CD14-positive monocyte (primary cell): ENCODE measurements around the gene DUS1L. TPM values are rescaled to one million over a fixed set of nuclear protein-coding genes. Genes with fewer than 3 reads are reported as not detected.

Experiments
- DNase-seq, 3 donors: peaks; one replicate each; pipeline ENCODE4 v3.0.0-alpha.2; 2011 to 2022
- H2AFZ ChIP-seq: 2 replicates; pipeline ENCODE4 v1.6.0; 2012; ENCODE audit warnings: mild to moderate bottlenecking, low read depth, low read length, inconsistent platforms; ENCODE audit not compliant: insufficient read depth, poor library complexity, severe bottlenecking
- H3K27ac ChIP-seq, 2 donors: 1 replicate in 1 of 2; 2 replicates in 1 of 2; pipeline ENCODE4 v1.5.1; 2012 to 2013; ENCODE audit warnings: low read length in 2 of 2, control low read depth in 1 of 2, inconsistent platforms in 1 of 2, low read depth in 1 of 2, mild to moderate bottlenecking in 1 of 2
- H3K27me3 ChIP-seq, 2 donors: one replicate each; pipeline versions ENCODE4 v1.6.0 to v1.6.1; 2011 to 2013; ENCODE audit warnings: low read length in 2 of 2; ENCODE audit not compliant: control insufficient read depth in 2 of 2, insufficient read depth in 2 of 2
- H3K36me3 ChIP-seq, 2 donors: replicated peaks in 1 of 2; 1 replicate in 1 of 2; 2 replicates in 1 of 2; pipeline versions ENCODE4 v1.5.1 to v1.6.1; 2012 to 2013; ENCODE audit warnings: low read length in 2 of 2, control low read depth in 1 of 2, inconsistent platforms in 1 of 2, mild to moderate bottlenecking in 1 of 2; ENCODE audit not compliant: insufficient read depth in 2 of 2, control insufficient read depth in 1 of 2
- H3K4me1 ChIP-seq, 2 donors: 1 replicate in 1 of 2; 2 replicates in 1 of 2; pipeline versions ENCODE4 v1.5.1 to v1.6.1; 2012 to 2013; ENCODE audit warnings: low read length in 2 of 2, control low read depth in 1 of 2, inconsistent platforms in 1 of 2, mild to moderate bottlenecking in 1 of 2, moderate library complexity in 1 of 2; ENCODE audit not compliant: insufficient read depth in 2 of 2, control insufficient read depth in 1 of 2
- H3K4me2 ChIP-seq: replicated peaks from 2 replicates; pipeline ENCODE3; 2012; ENCODE audit warnings: low read length, moderate library complexity, mild to moderate bottlenecking; ENCODE audit not compliant: poor library complexity, severe bottlenecking; ENCODE audit errors: extremely low read depth
- H3K4me3 ChIP-seq, 3 experiments: fragments of 200-600 bp in 1 of 3; sonication (generic) in 1 of 3; replicated peaks in 1 of 3; 1 replicate in 2 of 3; 2 replicates in 1 of 3; pipeline ENCODE4 v1.5.1; 2011 to 2013; ENCODE audit warnings: low read length in 3 of 3, mild to moderate bottlenecking in 3 of 3, control low read depth in 2 of 3, low read depth in 2 of 3, inconsistent platforms in 1 of 3, moderate library complexity in 1 of 3
- H3K79me2 ChIP-seq: 2 replicates; pipeline ENCODE4 v1.6.0; 2012; ENCODE audit warnings: mild to moderate bottlenecking, control low read depth, inconsistent platforms, low read length, moderate library complexity; ENCODE audit not compliant: insufficient read depth
- H3K9ac ChIP-seq: 2 replicates; pipeline ENCODE4 v1.6.0; 2017; ENCODE audit warnings: low read length, mild to moderate bottlenecking; ENCODE audit not compliant: insufficient read depth, poor library complexity, severe bottlenecking
- H3K9me3 ChIP-seq, 2 donors: replicated peaks in 1 of 2; 1 replicate in 1 of 2; 2 replicates in 1 of 2; pipeline versions ENCODE4 v1.5.1 to v1.6.1; 2012 to 2013; ENCODE audit warnings: low read length in 2 of 2, control low read depth in 1 of 2; ENCODE audit not compliant: control insufficient read depth in 1 of 2, insufficient read depth in 1 of 2
- H4K20me1 ChIP-seq: 2 replicates; pipeline ENCODE4 v1.6.0; 2012; ENCODE audit warnings: mild to moderate bottlenecking, low read length, control low read depth, moderate library complexity; ENCODE audit not compliant: insufficient read depth
- H3K27ac Mint-ChIP-seq, 7 donors: one replicate each; pipeline ENCODE4 v1.8.0; 2020; ENCODE audit warnings: mild to moderate bottlenecking in 7 of 7, mixed read lengths in 7 of 7, moderate library complexity in 6 of 7, inconsistent platforms in 2 of 7
- H3K27me3 Mint-ChIP-seq, 3 donors: one replicate each; pipeline ENCODE4 v1.8.0; 2021 to 2022; ENCODE audit warnings: low read depth in 3 of 3, mild to moderate bottlenecking in 3 of 3, mixed read lengths in 3 of 3, moderate library complexity in 3 of 3, inconsistent platforms in 1 of 3
- H3K36me3 Mint-ChIP-seq, 2 donors: one replicate each; pipeline ENCODE4 v1.8.0; 2020; ENCODE audit warnings: mixed read lengths in 2 of 2, inconsistent platforms in 1 of 2, mild to moderate bottlenecking in 1 of 2
- H3K4me1 Mint-ChIP-seq: one replicate; pipeline ENCODE4 v1.8.0; 2020; ENCODE audit warnings: mild to moderate bottlenecking, mixed read lengths
- H3K4me3 Mint-ChIP-seq, 2 donors: one replicate each; pipeline ENCODE4 v1.8.0; 2020; ENCODE audit warnings: mild to moderate bottlenecking in 2 of 2, mixed read lengths in 2 of 2, moderate library complexity in 1 of 2
- H3K9me3 Mint-ChIP-seq, 7 donors: one replicate each; pipeline ENCODE4 v1.8.0; 2020 to 2022; ENCODE audit warnings: mixed read lengths in 7 of 7, mild to moderate bottlenecking in 6 of 7, moderate library complexity in 6 of 7, inconsistent platforms in 2 of 7
- WGBS: methylation state at CpG from one replicate; pipeline ENCODE4 v1.1.5; 2013; ENCODE audit warnings: missing lambda C conversion rate; ENCODE audit not compliant: insufficient coverage; 5-methylcytosine and 5-hydroxymethylcytosine counted together
- intact Hi-C, 2 donors: fragments of 100-400 bp; cut with micrococcal nuclease; formaldehyde crosslinking; loops; one replicate each; pipeline versions ENCODE4 v1.15.0 to v1.15.1; 2023
- polyA plus RNA-seq, 3 donors: library from polyadenylated mRNA; depleted of rRNA in 1 of 3; unstranded in 2 of 3; stranded (reverse) in 1 of 3; fragments of 300-500 nt in 2 of 3; fragments of >200 nt in 1 of 3; fragmentation: Illumina TruSeq in 2 of 3; gene quantifications; 1 replicate in 2 of 3; 2 replicates in 1 of 3; pipeline ENCODE4 v1.2.3, GENCODE V29; 2012 to 2021
- TF ChIP-seq, protein P1 (sequence below): fragments of 200-600 bp; IDR thresholded peaks from one replicate; pipeline ENCODE4 v1.8.0; 2022; ENCODE audit warnings: antibody characterized with exemption, mild to moderate bottlenecking

The DUS1L gene
- polyA plus RNA-seq, 3 donors: 23.9 to 175 (median 47.6) TPM

DNA sequence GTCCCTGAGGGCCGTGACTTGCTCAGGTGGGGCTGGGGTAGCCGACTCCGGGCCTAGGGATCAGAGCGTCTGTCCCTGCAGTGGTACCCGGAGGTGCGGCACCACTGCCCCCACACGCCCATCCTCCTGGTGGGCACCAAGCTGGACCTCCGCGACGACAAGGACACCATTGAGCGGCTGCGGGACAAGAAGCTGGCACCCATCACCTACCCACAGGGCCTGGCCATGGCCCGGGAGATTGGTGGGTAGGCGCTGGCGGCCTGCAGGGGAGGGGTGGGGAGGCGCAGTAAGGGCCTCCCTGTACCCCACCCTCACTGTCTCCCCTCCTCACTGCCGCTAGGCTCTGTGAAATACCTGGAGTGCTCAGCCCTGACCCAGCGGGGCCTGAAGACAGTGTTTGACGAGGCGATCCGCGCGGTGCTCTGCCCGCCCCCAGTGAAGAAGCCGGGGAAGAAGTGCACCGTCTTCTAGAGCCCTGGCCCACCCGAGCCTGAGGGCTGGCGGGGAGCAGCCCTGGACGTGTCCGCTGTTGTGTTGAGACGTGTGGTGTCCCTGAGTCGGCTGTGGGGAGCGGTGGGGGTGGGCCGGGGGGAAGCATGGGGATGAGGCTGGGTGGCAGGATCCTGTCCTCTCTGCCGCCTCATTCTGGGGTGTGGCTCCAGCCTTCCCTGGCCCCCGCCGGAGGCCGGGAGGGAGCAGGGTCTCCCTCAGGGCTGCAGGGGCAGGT lies 32.1 kb downstream of the DUS1L start:
- peaks cover 38 to 53% of the 10 kb centered on the region in 2 donors for H3K4me1 ChIP-seq
- H3K27ac ChIP-seq: no peak overlapping the region
- H3K79me2 ChIP-seq: peaks cover 3% of the 10 kb centered on the region
- Mint-ChIP-seq H3K27me3 (peaks cover 11 to 25% (median 16%) of the 10 kb centered on the region in 3 donors), H3K27ac (no peak overlapping the region), H3K9me3 (peaks cover 0 to 5% (median 0%) of the 10 kb centered on the region in 7 donors), H3K4me1 (peaks cover 25% of the 10 kb centered on the region), H3K36me3 (peaks cover 13 to 28% of the 10 kb centered on the region in 2 donors), H3K4me3 (no peak overlapping the region)
- H3K4me2 ChIP-seq: no peak overlapping the region
- no peak overlapping the region for H2AFZ ChIP-seq
- no peaks in the 10 kb centered on the region for H3K9me3 ChIP-seq
- TF ChIP-seq, protein P1, sequence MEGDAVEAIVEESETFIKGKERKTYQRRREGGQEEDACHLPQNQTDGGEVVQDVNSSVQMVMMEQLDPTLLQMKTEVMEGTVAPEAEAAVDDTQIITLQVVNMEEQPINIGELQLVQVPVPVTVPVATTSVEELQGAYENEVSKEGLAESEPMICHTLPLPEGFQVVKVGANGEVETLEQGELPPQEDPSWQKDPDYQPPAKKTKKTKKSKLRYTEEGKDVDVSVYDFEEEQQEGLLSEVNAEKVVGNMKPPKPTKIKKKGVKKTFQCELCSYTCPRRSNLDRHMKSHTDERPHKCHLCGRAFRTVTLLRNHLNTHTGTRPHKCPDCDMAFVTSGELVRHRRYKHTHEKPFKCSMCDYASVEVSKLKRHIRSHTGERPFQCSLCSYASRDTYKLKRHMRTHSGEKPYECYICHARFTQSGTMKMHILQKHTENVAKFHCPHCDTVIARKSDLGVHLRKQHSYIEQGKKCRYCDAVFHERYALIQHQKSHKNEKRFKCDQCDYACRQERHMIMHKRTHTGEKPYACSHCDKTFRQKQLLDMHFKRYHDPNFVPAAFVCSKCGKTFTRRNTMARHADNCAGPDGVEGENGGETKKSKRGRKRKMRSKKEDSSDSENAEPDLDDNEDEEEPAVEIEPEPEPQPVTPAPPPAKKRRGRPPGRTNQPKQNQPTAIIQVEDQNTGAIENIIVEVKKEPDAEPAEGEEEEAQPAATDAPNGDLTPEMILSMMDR: no peak
- no peak overlapping the region for H3K4me3 ChIP-seq
- intact Hi-C loops: loop anchor here (10.0 kb wide), 3 partner anchors 61 to 421 kb away; partner anchors contain the start of genes CYBC1 (in 1 of the 2), FASN (in 1 of the 2) and NARF (in 1 of the 2)
- 98% methylated on average over 20 of the region's 38 CpGs for WGBS
- H4K20me1 ChIP-seq: peaks cover 16% of the 10 kb centered on the region
- H3K36me3 ChIP-seq: peaks cover 0 to 7% of the 10 kb centered on the region in 2 donors
- H3K27me3 ChIP-seq: peaks cover 6 to 10% of the 10 kb centered on the region in 2 donors
- DNase-seq: no peak
- no peak overlapping the region for H3K9ac ChIP-seq

DNA sequence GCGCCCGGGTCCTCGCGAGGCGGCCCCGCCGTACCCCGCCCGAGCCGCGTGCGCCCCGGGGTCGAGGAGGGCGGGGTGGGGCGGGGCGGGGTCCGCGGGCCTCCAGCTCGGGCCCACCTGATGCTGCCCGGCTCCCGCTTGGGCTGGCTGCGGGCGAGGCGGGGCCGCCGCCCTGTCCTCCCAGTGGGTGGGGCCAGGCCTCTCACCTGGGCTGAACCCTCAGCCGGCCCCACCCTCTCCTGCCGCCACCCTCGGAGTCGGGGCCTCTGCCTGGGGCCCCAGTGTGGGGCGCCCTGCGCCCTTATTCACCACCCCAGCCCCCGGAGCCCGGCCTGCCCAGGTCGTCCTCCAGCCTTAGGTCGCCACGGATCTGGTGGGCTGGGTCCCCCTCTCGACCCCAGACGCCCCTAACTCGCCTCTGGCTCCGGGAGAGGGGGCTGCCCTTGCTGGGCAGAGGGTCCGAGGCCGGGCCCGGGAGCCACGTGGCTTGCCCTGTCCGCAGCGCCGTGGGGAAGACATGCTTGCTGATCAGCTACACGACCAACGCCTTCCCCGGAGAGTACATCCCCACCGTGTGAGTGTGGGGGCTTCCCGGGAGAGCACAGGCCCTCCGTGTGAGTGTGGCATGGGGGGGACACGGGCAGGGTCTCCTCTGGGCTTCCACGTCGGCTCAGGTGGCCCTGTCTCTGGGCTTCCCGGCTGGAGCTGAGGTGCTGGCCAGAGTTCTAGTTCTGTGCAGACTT lies 33.5 kb downstream of the DUS1L start:
- DNase-seq: no peak
- peak overlapping the region; percentile 60 for H3K4me2 ChIP-seq
- H3K27ac ChIP-seq: no peak overlapping the region
- H3K27me3 ChIP-seq: peaks cover 6 to 10% of the 10 kb centered on the region in 2 donors
- H3K79me2 ChIP-seq: peaks cover 3% of the 10 kb centered on the region
- peaks cover 0 to 11% of the 10 kb centered on the region in 2 donors for H3K36me3 ChIP-seq
- H3K27me3 Mint-ChIP-seq: peaks cover 11 to 25% (median 13%) of the 10 kb centered on the region in 3 donors
- no peak overlapping the region for H3K27ac Mint-ChIP-seq
- H3K36me3 Mint-ChIP-seq: peaks cover 18 to 39% of the 10 kb centered on the region in 2 donors
- H3K9ac ChIP-seq: no peak overlapping the region
- no peak overlapping the region for H3K4me3 ChIP-seq
- peaks cover 29 to 42% of the 10 kb centered on the region in 2 donors for H3K4me1 ChIP-seq
- peaks cover 0 to 5% (median 0%) of the 10 kb centered on the region in 7 donors for H3K9me3 Mint-ChIP-seq
- intact Hi-C loops: loop anchor here (2.0 to 10.0 kb wide), 5 partner anchors 63 to 423 kb away; partner anchors contain the start of genes CYBC1 (in 1 of the 2), FASN (in 1 of the 2) and NARF (in 1 of the 2)
- peak overlapping the region; percentile 60 to 65 for H3K4me3 Mint-ChIP-seq
- H4K20me1 ChIP-seq: peaks cover 16% of the 10 kb centered on the region
- H3K9me3 ChIP-seq: no peaks in the 10 kb centered on the region
- TF ChIP-seq, protein P1: no peak
- no peak overlapping the region for H2AFZ ChIP-seq
- WGBS: 7% methylated on average over 51 of the region's 59 CpGs
- peaks cover 19% of the 10 kb centered on the region for H3K4me1 Mint-ChIP-seq
